SK-N-SH (cell line): ENCODE measurements around the gene ARHGEF12. TPM values are rescaled to one million over a fixed set of nuclear protein-coding genes. Genes with fewer than 3 reads are reported as not detected.
A peak's percentile ranks its signal among the peaks of the same experiment; 100 is the strongest.

Experiments used
- CTCF ChIA-PET: fragments of 300-600, 350-600 bp; formaldehyde crosslinking; extraction: SDS; loops from one replicate; lab custom pipeline; 2021; lab: Yijun Ruan, JAX
- POLR2A ChIA-PET: fragments of 350-600 bp; sonication (Branson Sonifier 250); formaldehyde crosslinking; extraction: SDS; loops from one replicate; lab custom pipeline; 2020; ENCODE audit warnings: antibody characterized with exemption, inconsistent platforms; lab: Yijun Ruan, JAX
- DNase-seq: peaks from one replicate; pipeline ENCODE4 v3.0.0; 2012
- H2AFZ ChIP-seq: fragments of 200-600 bp; sonication (generic); 2 replicates; pipeline ENCODE4 v1.8.1; 2016; ENCODE audit warnings: antibody characterized with exemption, mild to moderate bottlenecking, low read depth
- H3F3A ChIP-seq: fragments of 200-600 bp; sonication (generic); replicated peaks from 2 replicates; pipeline ENCODE3; 2016; ENCODE audit warnings: antibody characterized with exemption, mild to moderate bottlenecking; ENCODE audit not compliant: insufficient read depth
- H3K27ac ChIP-seq, 2 experiments: fragments of 200-500 bp in 1 of 2; fragments of 200-600 bp in 1 of 2; sonication (Bioruptor generic) in 1 of 2; sonication (generic), shearing (Covaris generic) in 1 of 2; 2 replicates each; pipeline versions ENCODE4 v1.5.1 to v1.6.1; 2014 to 2016; ENCODE audit warnings: low read depth in 2 of 2, inconsistent platforms in 1 of 2, low read length in 1 of 2, mild to moderate bottlenecking in 1 of 2, mixed read lengths in 1 of 2
- H3K27me3 ChIP-seq: fragments of 200-600 bp; sonication (generic), shearing (Covaris generic); 2 replicates; pipeline ENCODE4 v1.6.1; 2016; ENCODE audit warnings: mixed run types; ENCODE audit not compliant: insufficient read depth
- H3K36me3 ChIP-seq, 2 experiments: fragments of 200-500 bp in 1 of 2; fragments of 200-600 bp in 1 of 2; sonication (Bioruptor generic) in 1 of 2; sonication (generic) in 1 of 2; replicated peaks in 1 of 2; 2 replicates each; pipeline versions ENCODE3 to v1.5.1; 2014 to 2016; ENCODE audit warnings: low read length in 1 of 2, mild to moderate bottlenecking in 1 of 2; ENCODE audit not compliant: insufficient read depth in 2 of 2, control insufficient read depth in 1 of 2
- H3K4me1 ChIP-seq, 2 experiments: fragments of 200-500 bp in 1 of 2; fragments of 200-600 bp in 1 of 2; sonication (Bioruptor generic) in 1 of 2; sonication (generic), shearing (Covaris generic) in 1 of 2; 2 replicates each; pipeline versions ENCODE4 v1.5.1 to v1.6.1; 2014 to 2016; ENCODE audit warnings: low read depth in 1 of 2, low read length in 1 of 2, mixed run types in 1 of 2; ENCODE audit not compliant: insufficient read depth in 2 of 2, control insufficient read depth in 1 of 2
- H3K4me2 ChIP-seq: fragments of 200-600 bp; sonication (generic), shearing (Covaris generic); 2 replicates; pipeline ENCODE4 v1.6.1; 2017; ENCODE audit warnings: mixed run types
- H3K4me3 ChIP-seq, 2 experiments: fragments of 200-500 bp in 1 of 2; fragments of 200-600 bp in 1 of 2; sonication (Bioruptor generic) in 1 of 2; sonication (generic), shearing (Covaris generic) in 1 of 2; 2 replicates each; pipeline versions ENCODE4 v1.5.1 to v1.8.1; 2014 to 2016; ENCODE audit warnings: low read depth in 2 of 2, inconsistent platforms in 1 of 2, low read length in 1 of 2, mild to moderate bottlenecking in 1 of 2, mixed read lengths in 1 of 2, moderate library complexity in 1 of 2
- H3K79me2 ChIP-seq: fragments of 200-600 bp; sonication (generic); 2 replicates; pipeline ENCODE4 v1.8.1; 2017; ENCODE audit warnings: mild to moderate bottlenecking; ENCODE audit not compliant: insufficient read depth
- H3K9ac ChIP-seq: fragments of 200-600 bp; sonication (generic); 2 replicates; pipeline ENCODE4 v1.6.1; 2017; ENCODE audit warnings: mixed run types
- H3K9me2 ChIP-seq: fragments of 200-600 bp; sonication (generic); 2 replicates; pipeline ENCODE4 v1.6.1; 2017; ENCODE audit warnings: mixed run types
- H3K9me3 ChIP-seq: fragments of 200-600 bp; sonication (generic); 2 replicates; pipeline ENCODE4 v1.6.1; 2017; ENCODE audit warnings: mixed run types, mild to moderate bottlenecking, moderate library complexity
- H4K20me1 ChIP-seq: fragments of 200-600 bp; sonication (generic); 2 replicates; pipeline ENCODE4 v1.6.1; 2017; ENCODE audit warnings: mild to moderate bottlenecking, mixed run types; ENCODE audit not compliant: insufficient read depth
- FOXM1 ChIP-seq: IDR thresholded peaks from 2 replicates; pipeline ENCODE4 v1.4.0; 2012; ENCODE audit warnings: low read depth, mild to moderate bottlenecking
- GATA2 ChIP-seq: sonication (generic); formaldehyde crosslinking; IDR thresholded peaks from 2 replicates; pipeline ENCODE4 v1.5.0; 2020; ENCODE audit warnings: mild to moderate bottlenecking, missing genetic modification reagents
- RCOR1 ChIP-seq: fragments of 150-350 bp; IDR thresholded peaks from 2 replicates; pipeline ENCODE4 v1.6.1; 2017; ENCODE audit warnings: antibody characterized with exemption, low read length
- RFX5 ChIP-seq: IDR thresholded peaks from 2 replicates; pipeline ENCODE4 v1.6.1; 2012; ENCODE audit warnings: mild to moderate bottlenecking, improper control_type of control experiment, low read length
- SMC3 ChIP-seq: IDR thresholded peaks from 2 replicates; pipeline ENCODE4 v1.6.1; 2012; ENCODE audit warnings: low read depth, low read length, improper control_type of control experiment
- TAF1 ChIP-seq: IDR thresholded peaks from 2 replicates; pipeline ENCODE4 v1.6.1; 2012; ENCODE audit warnings: low read depth, mild to moderate bottlenecking, low read length, moderate library complexity, borderline replicate concordance
- YY1 ChIP-seq: IDR thresholded peaks from 2 replicates; pipeline ENCODE4 v1.4.0; 2012; ENCODE audit warnings: low read depth, mild to moderate bottlenecking
- WGBS: methylation state at CpG from one replicate; pipeline ENCODE4 v1.1.6; 2017; ENCODE audit warnings: low lambda C conversion rate; 5-methylcytosine and 5-hydroxymethylcytosine counted together
- polyA plus RNA-seq, 3 experiments: library from polyadenylated mRNA; depleted of rRNA; stranded (reverse); fragments of >200 nt; gene quantifications; 2 replicates each; pipeline ENCODE4 v1.2.3, GENCODE V29; 2012
- TF ChIP-seq, protein P1 (sequence below): IDR thresholded peaks from 2 replicates; pipeline ENCODE4; 2012
- TF ChIP-seq, protein P2 (sequence below): fragments of 150-350 bp; IDR thresholded peaks from 2 replicates; pipeline ENCODE4 v1.6.1; 2016; ENCODE audit warnings: mild to moderate bottlenecking, low read depth, low read length
- TF ChIP-seq, protein P3 (sequence below): IDR thresholded peaks from 2 replicates; pipeline ENCODE4 v1.4.0; 2012; ENCODE audit warnings: low read depth, borderline replicate concordance

Gene ARHGEF12
- polyA plus RNA-seq, 1 of the 3 experiments (the other 2 are of a cell fraction) = 12.3 TPM

DNA sequence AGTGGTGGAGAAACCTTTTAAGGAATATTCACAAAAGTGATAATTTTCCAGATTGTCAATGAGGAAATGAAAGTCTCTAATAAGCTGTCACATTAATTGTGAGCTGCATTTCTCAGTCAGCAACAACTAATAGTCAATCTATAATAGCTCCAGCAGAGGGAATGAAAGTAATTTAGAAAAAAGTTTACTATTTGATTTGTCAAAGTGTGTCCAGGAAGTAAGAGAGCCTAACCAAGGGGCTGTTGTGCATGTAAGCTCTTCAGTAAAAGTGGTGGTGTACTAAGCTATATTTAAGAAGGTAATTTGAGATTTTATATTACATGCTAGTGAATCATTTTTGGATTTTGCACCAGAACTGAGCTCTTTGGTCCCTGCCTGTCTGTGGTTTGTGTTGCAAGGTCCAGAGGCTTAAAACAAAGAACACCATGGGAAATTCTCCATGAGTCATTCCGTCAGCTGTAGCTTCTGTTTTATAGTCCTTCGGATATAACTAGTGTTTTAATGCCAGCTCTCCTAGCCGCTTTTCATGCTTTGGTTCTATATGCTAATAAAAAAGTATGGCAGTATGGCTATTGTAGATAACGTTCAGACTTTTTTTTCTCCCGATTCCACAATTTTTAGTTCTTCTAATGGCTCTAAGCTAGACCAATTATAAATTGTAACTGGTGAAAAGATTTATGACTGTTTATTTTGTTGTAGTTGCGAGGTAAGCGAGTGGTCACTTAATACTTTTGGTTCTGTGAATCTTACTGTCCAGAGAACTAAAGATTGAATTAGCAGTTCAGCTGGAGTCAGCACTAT, 64.6 kb downstream of the ARHGEF12 start (continued):
- TF ChIP-seq GATA2 (CRISPR knock-in tag) (no peak), RFX5 (no peak), SMC3 (no peak), YY1 (no peak)
- TF ChIP-seq, protein P1, sequence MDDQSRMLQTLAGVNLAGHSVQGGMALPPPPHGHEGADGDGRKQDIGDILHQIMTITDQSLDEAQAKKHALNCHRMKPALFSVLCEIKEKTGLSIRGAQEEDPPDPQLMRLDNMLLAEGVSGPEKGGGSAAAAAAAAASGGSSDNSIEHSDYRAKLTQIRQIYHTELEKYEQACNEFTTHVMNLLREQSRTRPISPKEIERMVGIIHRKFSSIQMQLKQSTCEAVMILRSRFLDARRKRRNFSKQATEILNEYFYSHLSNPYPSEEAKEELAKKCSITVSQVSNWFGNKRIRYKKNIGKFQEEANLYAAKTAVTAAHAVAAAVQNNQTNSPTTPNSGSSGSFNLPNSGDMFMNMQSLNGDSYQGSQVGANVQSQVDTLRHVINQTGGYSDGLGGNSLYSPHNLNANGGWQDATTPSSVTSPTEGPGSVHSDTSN = peak; percentile 87
- TF ChIP-seq, protein P2, sequence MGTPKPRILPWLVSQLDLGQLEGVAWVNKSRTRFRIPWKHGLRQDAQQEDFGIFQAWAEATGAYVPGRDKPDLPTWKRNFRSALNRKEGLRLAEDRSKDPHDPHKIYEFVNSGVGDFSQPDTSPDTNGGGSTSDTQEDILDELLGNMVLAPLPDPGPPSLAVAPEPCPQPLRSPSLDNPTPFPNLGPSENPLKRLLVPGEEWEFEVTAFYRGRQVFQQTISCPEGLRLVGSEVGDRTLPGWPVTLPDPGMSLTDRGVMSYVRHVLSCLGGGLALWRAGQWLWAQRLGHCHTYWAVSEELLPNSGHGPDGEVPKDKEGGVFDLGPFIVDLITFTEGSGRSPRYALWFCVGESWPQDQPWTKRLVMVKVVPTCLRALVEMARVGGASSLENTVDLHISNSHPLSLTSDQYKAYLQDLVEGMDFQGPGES = no peak
- TF ChIP-seq, protein P3, sequence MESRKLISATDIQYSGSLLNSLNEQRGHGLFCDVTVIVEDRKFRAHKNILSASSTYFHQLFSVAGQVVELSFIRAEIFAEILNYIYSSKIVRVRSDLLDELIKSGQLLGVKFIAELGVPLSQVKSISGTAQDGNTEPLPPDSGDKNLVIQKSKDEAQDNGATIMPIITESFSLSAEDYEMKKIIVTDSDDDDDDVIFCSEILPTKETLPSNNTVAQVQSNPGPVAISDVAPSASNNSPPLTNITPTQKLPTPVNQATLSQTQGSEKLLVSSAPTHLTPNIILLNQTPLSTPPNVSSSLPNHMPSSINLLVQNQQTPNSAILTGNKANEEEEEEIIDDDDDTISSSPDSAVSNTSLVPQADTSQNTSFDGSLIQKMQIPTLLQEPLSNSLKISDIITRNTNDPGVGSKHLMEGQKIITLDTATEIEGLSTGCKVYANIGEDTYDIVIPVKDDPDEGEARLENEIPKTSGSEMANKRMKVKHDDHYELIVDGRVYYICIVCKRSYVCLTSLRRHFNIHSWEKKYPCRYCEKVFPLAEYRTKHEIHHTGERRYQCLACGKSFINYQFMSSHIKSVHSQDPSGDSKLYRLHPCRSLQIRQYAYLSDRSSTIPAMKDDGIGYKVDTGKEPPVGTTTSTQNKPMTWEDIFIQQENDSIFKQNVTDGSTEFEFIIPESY = peak; percentile 69; the same call in 1 of the 2 replicates

DNA sequence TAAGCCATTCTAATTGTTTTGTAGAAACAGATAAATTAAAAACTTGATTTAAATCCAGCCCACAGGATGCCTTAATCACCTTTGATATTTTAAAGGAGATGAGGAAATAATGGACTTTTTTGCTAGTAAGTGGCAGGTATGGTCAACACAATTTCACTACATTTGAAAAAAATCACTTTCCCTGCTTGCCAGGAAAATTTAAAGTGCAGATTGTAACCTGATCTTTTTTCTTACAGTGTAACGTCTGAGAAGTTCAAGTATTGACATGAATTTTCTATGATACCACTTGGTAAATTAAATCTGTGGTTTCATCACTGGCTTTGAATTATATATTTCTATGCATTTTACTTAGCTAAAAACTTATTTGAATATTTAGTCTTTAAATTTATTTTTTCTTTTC, 65.3 kb downstream of the ARHGEF12 start:
- Histone ChIP-seq H3F3A (peaks cover 23% of the 10 kb centered on the region), H3K79me2 (peaks cover 94% of the 10 kb centered on the region), H3K9ac (peak overlapping the region; percentile 28; the same call in 1 of the 2 replicates), H3K36me3 (no peaks in the 10 kb centered on the region), H3K27ac (peak overlapping the region; percentile 50 to 74; a peak in 3 of 4 replicates), H3K9me2 (no peaks in the 10 kb centered on the region), H3K4me2 (peak overlapping the region; percentile 65), H3K4me3 (peak overlapping the region in 1 of 2 experiments; percentile 27; a peak in 1 of 4 replicates), H3K4me1 (peaks cover 2 to 28% of the 10 kb centered on the region in 2 experiments; a peak in 2 of 4 replicates), H3K9me3 (no peaks in the 10 kb centered on the region), H2AFZ (no peak overlapping the region), H4K20me1 (peaks cover 81% of the 10 kb centered on the region), H3K27me3 (no peaks in the 10 kb centered on the region)
- ChIA-PET POLR2A (no interaction called here), CTCF (interaction anchor here (1.0 kb wide), 1 partner anchor 17 kb away, joined by 3 read pairs; no protein-coding TSS in a partner anchor)
- 29% methylated on average over 1 of the region's 1 CpG for WGBS
- no peak for TF ChIP-seq RCOR1
- TF ChIP-seq FOXM1 = 0 out of 2 replicates have a peak, but pooled peaks have one; percentile 6
- TF ChIP-seq TAF1 = no peak
- DNase-seq = no peak
